Inferior parietal cortex (tissue), 1 donor: ENCODE results near the gene GTF2E1.
"Not testable (repeated sequence)": the region's sequence is repeated elsewhere in the genome, so short reads cannot be mapped to it uniquely, and the experiment has no call there.

Experiments
- DNase-seq: peaks from one replicate; pipeline ENCODE4 v3.0.0-alpha.2; 2016; ENCODE audit errors: extremely low spot score

Gene GTF2E1

DNA sequence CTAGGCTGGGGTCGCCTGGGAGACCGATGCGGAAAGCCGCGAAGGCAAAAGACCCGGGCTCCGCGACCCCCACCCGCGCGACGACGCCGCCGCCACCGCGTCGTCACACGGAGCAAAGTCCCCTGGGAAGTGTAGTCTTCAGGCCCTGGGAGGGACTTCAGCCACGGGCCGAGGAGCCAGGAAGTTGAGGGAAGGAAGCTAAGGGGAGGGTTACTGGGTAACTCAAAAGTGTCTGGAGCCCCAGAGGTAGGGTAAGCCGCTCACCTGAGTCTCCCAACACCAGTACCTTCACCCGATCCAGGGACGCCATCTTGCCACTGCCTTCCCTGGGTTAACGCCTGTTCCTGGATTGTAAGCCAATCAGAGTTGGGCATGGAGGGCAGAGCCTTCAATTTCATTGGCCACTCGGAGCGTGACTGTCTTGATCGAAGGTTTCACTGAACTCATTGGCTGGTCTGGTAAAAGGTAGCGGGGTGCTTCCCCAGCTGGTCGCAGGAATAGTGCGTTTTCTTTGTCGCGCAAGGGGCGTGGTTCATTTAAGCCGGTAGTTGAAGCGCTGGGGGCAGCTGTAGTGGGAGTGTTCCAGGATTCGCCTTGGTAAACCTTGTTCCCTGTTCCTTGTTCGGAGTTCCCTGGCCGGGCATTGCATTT is at the start of gene GTF2E1, which contains the start of gene RABL3:
Gene GTF2E1, plus strand, starts transcription at position 547 of the 651 bp plus-strand sequence. CDS start 7,809 bp downstream, outside the sequence.
Gene RABL3, minus strand, starts transcription at position 319 of the 651 bp plus-strand sequence. Its CDS starts 9 bp downstream, at position 310.
- peak; percentile 100 for DNase-seq

DNA sequence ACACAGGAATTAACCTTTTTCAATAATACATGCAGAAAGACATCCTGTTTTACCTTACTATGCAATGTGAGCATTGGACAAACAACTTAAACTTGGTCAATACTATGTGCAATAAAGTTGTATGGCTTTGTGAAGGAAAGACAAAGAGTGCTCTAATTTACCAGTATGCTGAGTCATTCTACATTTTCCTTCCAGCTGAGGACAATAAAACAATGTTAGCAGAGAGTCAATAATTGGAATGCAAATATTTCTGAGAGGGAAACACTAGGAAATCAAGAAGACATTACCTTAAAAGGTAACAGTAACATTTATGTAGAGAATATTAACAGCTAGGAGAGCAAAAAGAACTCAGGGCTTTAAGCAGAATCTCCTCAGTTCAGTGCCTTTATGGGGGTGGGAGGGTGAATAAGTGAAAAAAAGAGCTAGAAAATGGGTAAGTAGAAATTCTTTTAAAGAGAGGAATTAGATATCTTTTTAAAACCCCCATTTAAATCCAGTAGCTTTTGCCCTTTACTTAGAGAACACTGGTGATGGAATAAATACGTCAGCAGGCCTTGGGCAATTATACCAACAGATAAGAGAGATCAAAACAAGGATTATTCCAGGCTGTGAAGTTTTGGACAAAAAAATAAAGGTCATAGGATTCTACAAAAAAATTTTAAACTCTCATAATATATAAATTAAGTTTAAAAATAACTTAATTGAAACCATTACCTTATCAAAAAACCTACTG is 48.9 kb upstream of the GTF2E1 start:
- DNase-seq: no peak

- DNase-seq: no peak
Observed at GRCh38 chr3:120699333-120699732, 43.2 kb upstream of the GTF2E1 start.

DNA sequence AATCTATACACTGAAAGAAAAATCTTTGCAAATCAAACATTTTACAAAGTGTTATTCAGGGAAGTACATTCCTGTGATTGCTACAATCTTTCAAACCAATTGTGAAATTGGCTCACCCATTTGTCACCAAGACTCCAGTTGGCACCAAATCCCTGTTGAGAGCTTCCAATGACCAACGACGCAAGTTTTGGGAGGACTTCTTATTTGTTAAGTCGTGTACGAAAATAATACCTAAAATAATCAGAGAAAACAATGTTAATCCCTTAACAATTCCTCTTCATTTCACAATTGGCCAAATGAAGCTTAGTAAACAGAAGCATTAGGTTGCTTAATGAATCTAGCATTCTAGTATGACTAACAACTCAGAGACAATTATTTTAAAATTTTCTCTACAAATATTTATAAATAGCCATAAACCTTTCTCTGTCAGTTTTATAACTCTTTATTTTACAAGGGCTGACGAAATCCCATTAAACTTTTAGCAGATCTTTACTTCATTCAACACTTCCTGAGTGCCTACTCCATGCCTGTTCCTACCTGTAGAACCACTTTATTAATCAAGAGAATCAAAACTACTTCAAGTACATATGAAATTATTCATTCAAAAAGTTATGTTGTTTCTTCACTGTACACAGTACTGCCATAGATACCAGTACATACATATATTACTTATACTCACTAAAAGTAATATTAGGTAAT is 36.5 kb upstream of the GTF2E1 start:
- DNase-seq: no peak

- no peak for DNase-seq
Observed at GRCh38 chr3:120706950-120707349, 35.6 kb upstream of the GTF2E1 start.

DNA sequence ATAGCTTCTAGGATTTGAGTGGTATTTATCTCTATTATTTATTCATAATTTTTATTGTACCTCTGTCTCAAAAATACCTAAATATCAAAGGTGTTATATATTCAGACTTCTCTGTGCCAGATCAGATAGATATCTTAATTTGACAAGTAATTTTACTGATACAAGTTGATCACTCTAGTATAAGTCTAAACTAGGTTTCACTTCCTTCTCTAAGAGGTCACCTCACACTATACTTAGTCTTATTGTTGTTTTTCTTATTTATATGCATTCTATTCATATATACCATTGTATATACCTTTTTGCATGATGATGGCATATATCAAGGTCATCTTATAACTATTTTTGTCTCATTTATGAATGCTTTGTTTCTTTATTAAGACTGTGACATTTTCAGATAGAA is 34.1 kb upstream of the GTF2E1 start:
- no peak for DNase-seq

- no peak for DNase-seq
Observed at GRCh38 chr3:120710369-120710768, 32.2 kb upstream of the GTF2E1 start.

GRCh38 chr3:120713262-120713661 is 29.3 kb upstream of the GTF2E1 start:
- DNase-seq: no peak

- DNase-seq: not testable (repeated sequence)
Observed at GRCh38 chr3:120719167-120719834, 23.2 kb upstream of the GTF2E1 start.

DNA sequence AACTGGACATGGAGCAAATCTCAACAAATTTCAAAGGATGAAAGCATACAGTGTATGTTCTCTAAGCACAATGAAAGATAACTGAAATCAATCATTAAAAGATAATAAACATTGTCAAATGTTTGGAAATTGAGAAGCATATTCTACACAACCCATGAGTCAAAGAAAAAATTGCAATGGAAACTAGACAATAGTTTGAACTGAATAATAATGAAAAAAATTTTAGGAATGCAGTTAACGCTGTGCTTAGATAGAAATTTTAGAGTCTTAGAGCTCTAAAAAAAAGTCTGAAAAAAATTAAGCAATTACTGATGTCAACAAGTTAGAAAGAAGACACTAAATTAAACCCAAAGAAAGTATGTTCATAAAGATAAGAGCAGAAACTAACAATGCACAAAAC is 15.8 kb upstream of the GTF2E1 start:
- no peak for DNase-seq

DNA sequence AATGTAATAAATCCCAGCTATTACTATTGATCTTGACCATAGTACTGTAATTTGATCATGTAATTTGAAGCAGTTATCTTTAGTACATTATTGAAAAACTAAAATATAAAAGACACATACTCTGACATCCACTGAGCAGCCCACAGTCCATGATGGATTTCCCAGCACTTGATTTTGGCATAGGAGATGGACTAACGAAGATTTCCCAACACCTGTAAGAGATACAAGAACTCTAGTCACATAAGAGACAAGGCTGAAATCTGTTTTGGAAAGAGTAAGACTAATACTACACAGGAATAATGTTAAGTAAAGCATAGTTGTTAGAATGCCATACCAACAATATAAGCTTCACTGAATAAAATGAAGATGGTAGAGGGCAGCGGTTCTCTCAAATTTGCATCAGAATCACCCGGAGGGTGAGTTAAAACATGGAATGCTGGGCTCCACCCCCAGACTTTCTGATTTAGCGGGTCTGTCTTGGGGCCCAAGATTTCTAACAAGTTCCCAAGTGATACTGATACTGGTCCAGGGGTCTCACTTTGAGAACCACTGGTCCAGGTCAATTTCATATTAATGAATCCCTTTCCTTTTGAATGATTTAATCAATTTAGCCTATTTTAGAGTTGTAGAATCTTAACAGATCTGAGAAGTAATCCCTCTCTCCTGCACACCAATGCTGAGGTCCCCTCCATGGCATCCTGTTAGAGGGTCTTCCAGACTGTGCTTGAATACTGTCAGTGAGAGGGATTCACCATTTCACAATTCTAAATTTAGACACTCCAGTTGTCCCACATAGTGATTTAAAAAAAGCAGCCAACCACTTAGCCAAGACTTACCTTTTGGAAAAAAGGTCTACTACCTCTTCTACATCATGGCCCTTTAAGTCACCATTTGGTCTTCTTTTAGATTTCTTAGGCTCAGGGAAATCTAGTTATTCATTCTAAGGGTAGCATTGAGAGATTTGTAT is 11.7 kb upstream of the GTF2E1 start:
- DNase-seq: no peak

- DNase-seq: not testable (repeated sequence)
Observed at GRCh38 chr3:120738006-120738405, 4.5 kb upstream of the GTF2E1 start.

- no peak for DNase-seq
Observed at GRCh38 chr3:120741320-120741719, 1.2 kb upstream of the GTF2E1 start.

GRCh38 chr3:120741837-120742197 is 727 bp upstream of the GTF2E1 start:
- DNase-seq: no peak

DNA sequence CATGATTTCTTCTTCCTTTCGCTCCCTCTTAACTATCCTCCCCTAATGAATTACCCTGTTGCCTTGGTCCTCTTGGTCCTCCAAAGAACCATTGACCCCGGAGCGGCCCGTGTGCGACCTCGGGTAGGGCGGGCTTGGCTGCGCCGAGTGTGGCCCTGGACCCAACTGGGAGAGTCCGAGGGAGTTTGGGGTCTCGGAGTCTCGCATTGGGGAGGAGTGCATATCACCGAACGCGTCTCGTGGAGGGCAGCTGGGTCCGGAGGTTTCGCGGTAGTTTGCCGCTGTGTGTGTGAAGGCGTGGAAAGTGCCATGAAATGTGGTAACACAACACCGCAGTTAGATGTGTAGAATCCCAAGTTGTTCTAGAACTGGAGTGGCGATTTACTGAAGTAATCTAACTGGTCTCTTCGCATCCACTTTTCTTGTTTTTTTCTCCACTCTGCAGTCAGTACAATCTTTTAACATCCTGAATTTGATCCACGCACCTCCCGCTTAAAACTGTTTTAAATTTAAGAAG is 363 bp downstream of the GTF2E1 start:
- DNase-seq: no peak

DNA sequence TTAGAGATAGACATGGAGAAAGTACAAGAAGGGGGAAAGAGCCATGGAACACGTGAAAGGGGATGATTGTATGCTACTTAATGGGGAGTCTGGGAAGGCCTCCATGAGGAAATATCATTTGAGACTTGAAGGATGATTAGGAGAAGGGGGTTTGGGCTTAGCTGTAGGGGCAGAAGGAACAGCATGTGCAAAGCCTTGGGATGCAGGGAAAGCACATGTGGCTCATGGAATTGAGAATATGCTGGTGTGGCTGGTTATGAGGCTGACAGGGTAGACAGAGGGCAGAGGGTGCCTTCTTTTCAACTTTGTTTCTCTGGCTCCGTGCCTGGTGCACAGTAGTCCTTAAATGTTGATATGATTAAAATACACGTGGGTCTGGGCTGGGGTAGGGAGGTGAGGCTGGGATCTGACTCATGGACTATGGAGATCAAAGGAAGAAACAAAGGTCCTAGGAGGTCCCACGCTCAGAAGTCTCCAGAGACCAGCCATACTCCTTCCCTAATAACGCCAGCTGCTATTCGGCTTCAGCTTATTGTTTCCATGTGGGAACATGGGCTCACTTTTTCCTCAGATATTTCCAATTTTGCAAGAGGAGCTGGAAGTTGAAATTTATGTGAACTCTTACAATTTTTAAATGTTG is 1.1 kb downstream of the GTF2E1 start:
- DNase-seq: no peak

- DNase-seq: no peak
Observed at GRCh38 chr3:120745466-120745865, 2.9 kb downstream of the GTF2E1 start.

DNA sequence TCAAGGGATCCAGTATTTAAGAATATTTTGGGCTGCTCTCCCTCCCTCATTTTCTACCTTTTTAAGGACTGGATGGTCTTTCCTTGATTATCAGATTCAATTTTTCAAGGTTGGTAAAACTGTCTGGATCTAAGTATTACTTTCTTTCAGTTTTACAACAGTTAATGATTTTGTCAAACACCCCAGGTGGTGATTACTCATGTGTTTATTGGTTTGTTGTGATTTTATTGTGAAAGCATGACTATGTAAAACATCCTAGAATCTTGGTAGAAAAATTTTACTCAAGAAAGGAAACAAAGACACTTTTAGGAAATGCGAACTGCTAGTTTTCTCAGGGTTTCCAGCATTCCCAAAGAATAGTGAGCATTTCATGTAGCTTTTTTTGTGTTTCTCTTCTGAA is 7.3 kb downstream of the GTF2E1 start:
- no peak for DNase-seq

DNA sequence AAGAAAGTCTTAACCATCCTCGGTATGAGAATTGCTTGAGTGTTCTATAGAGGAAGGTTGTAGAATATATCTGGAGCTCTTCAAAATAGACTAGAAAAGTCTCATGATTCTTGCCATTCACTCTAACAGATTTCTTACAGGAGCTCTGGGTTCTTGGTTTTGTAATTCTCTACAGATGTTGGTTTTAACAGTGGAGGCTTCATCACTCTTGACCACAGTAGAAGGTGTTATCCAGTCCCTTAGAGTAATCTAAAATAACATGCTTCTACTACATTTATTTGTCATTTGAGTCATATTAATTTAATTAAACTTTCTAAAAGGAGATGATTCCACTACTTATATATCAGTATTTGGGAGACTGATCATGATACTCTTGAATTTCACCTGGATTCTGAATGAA is 9.7 kb downstream of the GTF2E1 start:
- DNase-seq: no peak

DNA sequence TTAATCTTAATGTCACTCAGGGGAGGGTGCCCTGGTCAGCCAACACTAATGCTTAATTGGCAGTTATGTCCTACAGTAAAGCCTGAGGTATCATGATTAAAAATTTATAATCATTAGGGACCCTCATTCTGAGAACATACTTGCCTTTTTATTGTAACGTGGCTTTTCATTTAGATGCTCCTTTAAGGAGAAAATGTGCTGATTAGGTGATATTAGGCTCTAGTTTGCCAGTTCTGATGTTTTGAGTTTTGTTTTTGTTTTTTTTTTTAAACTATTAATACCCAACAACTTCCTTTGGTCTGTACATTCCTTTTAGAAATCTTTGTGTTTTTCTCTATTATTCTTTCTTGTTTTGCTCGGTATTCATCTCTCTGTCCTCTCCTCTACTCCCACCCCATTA is 10.3 kb downstream of the GTF2E1 start:
- no peak for DNase-seq
